ENCODE measurements around the gene ICAM5. TPM values are rescaled to one million over a fixed set of nuclear protein-coding genes. Genes with fewer than 3 reads are reported as not detected.

ICAM5 gene
- total RNA-seq, 1 donor, result not detected

DNA sequence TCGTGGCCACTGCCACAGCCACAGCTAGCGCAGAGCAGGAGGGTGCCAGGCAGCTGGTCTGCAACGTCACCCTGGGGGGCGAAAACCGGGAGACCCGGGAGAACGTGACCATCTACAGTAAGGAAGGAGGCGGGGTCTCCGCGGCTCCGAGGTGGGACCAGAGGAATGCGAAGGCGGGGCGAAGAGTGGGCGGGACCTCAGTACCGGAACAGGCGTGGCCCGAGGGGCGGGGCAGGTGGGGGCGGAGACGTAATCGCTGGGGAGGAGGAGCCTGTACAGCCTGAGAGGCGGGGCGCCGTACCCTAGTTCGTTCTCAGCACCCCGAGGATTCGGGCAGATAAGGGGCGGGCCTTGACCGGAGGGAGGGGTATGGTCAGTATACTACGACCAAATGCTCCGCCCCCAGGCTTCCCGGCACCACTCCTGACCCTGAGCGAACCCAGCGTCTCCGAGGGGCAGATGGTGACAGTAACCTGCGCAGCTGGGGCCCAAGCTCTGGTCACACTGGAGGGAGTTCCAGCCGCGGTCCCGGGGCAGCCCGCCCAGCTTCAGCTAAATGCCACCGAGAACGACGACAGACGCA lies 2.5 kb downstream of the ICAM5 start:
- peaks cover 5% of the 10 kb centered on the region for H4K20me1 ChIP-seq (ENCODE audit: insufficient read depth, low read length)
- H3K9me3 ChIP-seq (ENCODE audit: low read depth, low read length), result no peaks in the 10 kb centered on the region
- H3K4me2 ChIP-seq (ENCODE audit: insufficient read depth, low read length), result peak overlapping the region; percentile 77
- no peaks in the 10 kb centered on the region for H3K79me2 ChIP-seq (ENCODE audit: insufficient read depth, low read length)
- TF ChIP-seq, protein P1, sequence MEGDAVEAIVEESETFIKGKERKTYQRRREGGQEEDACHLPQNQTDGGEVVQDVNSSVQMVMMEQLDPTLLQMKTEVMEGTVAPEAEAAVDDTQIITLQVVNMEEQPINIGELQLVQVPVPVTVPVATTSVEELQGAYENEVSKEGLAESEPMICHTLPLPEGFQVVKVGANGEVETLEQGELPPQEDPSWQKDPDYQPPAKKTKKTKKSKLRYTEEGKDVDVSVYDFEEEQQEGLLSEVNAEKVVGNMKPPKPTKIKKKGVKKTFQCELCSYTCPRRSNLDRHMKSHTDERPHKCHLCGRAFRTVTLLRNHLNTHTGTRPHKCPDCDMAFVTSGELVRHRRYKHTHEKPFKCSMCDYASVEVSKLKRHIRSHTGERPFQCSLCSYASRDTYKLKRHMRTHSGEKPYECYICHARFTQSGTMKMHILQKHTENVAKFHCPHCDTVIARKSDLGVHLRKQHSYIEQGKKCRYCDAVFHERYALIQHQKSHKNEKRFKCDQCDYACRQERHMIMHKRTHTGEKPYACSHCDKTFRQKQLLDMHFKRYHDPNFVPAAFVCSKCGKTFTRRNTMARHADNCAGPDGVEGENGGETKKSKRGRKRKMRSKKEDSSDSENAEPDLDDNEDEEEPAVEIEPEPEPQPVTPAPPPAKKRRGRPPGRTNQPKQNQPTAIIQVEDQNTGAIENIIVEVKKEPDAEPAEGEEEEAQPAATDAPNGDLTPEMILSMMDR (IDR thresholded peaks at IDR 0.05; ENCODE audit: extremely low read depth, low read depth, low read length), result no peak
- H3K4me3 ChIP-seq (ENCODE audit: insufficient read depth, low read length), result peak overlapping the region; percentile 59
- H2AFZ ChIP-seq (ENCODE audit: low read length), result no peak overlapping the region
- H3K27me3 ChIP-seq (ENCODE audit: insufficient read depth, low read length), result peaks cover 95% of the 10 kb centered on the region
- H3K36me3 ChIP-seq (ENCODE audit: insufficient read depth, low read length), result no peaks in the 10 kb centered on the region
- peak; percentile 90 for DNase-seq (ENCODE audit: insufficient read length, low spot score, missing footprints)
- no peak overlapping the region for H3K27ac ChIP-seq (ENCODE audit: low read depth, low read length)
- peaks cover 15% of the 10 kb centered on the region for H3K4me1 ChIP-seq (ENCODE audit: insufficient read depth, low read length)

DNA sequence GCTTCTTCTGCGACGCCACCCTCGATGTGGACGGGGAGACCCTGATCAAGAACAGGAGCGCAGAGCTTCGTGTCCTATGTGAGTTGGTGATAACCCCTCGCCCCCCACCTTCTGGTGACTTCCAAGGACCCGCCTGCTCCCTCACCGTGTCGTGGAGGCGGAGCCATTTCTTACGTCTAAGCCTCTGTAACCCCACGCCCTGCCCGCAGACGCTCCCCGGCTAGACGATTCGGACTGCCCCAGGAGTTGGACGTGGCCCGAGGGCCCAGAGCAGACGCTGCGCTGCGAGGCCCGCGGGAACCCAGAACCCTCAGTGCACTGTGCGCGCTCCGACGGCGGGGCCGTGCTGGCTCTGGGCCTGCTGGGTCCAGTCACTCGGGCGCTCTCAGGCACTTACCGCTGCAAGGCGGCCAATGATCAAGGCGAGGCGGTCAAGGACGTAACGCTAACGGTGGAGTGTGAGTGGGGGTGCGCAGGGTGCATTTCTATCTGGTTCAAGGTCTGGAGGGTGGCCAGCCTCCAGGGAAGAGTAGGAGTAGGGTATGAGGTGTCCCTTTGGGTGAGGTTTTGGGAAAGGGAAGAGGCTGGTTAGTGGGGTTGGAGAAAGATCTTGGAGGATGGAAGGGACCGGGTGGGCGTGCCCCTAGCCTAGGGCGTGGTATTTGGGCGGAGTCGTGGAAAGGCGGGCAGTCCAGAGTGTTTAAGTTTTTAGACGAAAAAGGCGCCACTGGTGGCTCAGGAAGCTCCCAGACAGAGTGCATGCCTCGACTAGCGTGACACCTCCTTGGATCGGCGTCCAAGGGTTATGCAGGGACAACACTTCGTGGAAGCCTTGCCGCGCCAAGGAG lies 3.3 kb downstream of the ICAM5 start:
- Histone ChIP-seq H3K27me3 (ENCODE audit: insufficient read depth, low read length) (peaks cover 88% of the 10 kb centered on the region), H2AFZ (ENCODE audit: low read length) (no peak overlapping the region), H3K79me2 (ENCODE audit: insufficient read depth, low read length) (no peaks in the 10 kb centered on the region), H3K9me3 (ENCODE audit: low read depth, low read length) (no peaks in the 10 kb centered on the region), H3K36me3 (ENCODE audit: insufficient read depth, low read length) (no peaks in the 10 kb centered on the region), H3K4me3 (ENCODE audit: insufficient read depth, low read length) (peak overlapping the region; percentile 59), H3K27ac (ENCODE audit: low read depth, low read length) (no peak overlapping the region), H3K4me2 (ENCODE audit: insufficient read depth, low read length) (peak overlapping the region; percentile 77), H3K4me1 (ENCODE audit: insufficient read depth, low read length) (peaks cover 15% of the 10 kb centered on the region), H4K20me1 (ENCODE audit: insufficient read depth, low read length) (peaks cover 5% of the 10 kb centered on the region)
- peak; percentile 74 for DNase-seq (ENCODE audit: insufficient read length, low spot score, missing footprints)
- TF ChIP-seq, protein P1 (IDR thresholded peaks at IDR 0.05; ENCODE audit: extremely low read depth, low read depth, low read length), result no peak

DNA sequence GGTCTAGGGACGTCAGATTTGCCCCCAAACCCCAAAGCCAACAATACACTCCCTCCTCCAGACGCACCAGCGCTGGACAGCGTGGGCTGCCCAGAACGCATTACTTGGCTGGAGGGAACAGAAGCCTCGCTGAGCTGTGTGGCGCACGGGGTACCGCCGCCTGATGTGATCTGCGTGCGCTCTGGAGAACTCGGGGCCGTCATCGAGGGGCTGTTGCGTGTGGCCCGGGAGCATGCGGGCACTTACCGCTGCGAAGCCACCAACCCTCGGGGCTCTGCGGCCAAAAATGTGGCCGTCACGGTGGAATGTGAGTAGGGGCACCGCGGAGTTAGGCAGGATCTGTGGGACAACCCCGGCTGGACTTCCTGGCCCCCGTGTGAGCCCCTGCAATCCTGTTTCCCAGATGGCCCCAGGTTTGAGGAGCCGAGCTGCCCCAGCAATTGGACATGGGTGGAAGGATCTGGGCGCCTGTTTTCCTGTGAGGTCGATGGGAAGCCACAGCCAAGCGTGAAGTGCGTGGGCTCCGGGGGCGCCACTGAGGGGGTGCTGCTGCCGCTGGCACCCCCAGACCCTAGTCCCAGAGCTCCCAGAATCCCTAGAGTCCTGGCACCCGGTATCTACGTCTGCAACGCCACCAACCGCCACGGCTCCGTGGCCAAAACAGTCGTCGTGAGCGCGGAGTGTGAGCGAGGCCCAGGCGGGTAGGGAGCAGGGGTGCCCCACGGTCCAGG lies 4.0 kb downstream of the ICAM5 start:
- H3K4me1 ChIP-seq (ENCODE audit: insufficient read depth, low read length), result peaks cover 13% of the 10 kb centered on the region
- no peaks in the 10 kb centered on the region for H3K36me3 ChIP-seq (ENCODE audit: insufficient read depth, low read length)
- H2AFZ ChIP-seq (ENCODE audit: low read length), result no peak overlapping the region
- no peaks in the 10 kb centered on the region for H3K9me3 ChIP-seq (ENCODE audit: low read depth, low read length)
- H4K20me1 ChIP-seq (ENCODE audit: insufficient read depth, low read length), result peaks cover 5% of the 10 kb centered on the region
- TF ChIP-seq, protein P1 (IDR thresholded peaks at IDR 0.05; ENCODE audit: extremely low read depth, low read depth, low read length), result no peak
- no peaks in the 10 kb centered on the region for H3K79me2 ChIP-seq (ENCODE audit: insufficient read depth, low read length)
- H3K27me3 ChIP-seq (ENCODE audit: insufficient read depth, low read length), result peaks cover 80% of the 10 kb centered on the region
- no peak overlapping the region for H3K4me3 ChIP-seq (ENCODE audit: insufficient read depth, low read length)
- DNase-seq (ENCODE audit: insufficient read length, low spot score, missing footprints), result peak; percentile 88
- H3K27ac ChIP-seq (ENCODE audit: low read depth, low read length), result no peak overlapping the region
- no peak overlapping the region for H3K4me2 ChIP-seq (ENCODE audit: insufficient read depth, low read length)

DNA sequence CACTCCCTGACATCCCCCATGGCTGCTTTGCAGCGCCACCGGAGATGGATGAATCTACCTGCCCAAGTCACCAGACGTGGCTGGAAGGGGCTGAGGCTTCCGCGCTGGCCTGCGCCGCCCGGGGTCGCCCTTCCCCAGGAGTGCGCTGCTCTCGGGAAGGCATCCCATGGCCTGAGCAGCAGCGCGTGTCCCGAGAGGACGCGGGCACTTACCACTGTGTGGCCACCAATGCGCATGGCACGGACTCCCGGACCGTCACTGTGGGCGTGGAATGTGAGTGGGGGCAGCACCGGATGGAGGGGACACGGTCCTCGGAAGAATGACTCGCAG lies 4.6 kb downstream of the ICAM5 start:
- H4K20me1 ChIP-seq (ENCODE audit: insufficient read depth, low read length), result peaks cover 5% of the 10 kb centered on the region
- TF ChIP-seq, protein P1 (IDR thresholded peaks at IDR 0.05; ENCODE audit: extremely low read depth, low read depth, low read length), result no peak
- peaks cover 8% of the 10 kb centered on the region for H3K4me1 ChIP-seq (ENCODE audit: insufficient read depth, low read length)
- no peaks in the 10 kb centered on the region for H3K9me3 ChIP-seq (ENCODE audit: low read depth, low read length)
- peaks cover 75% of the 10 kb centered on the region for H3K27me3 ChIP-seq (ENCODE audit: insufficient read depth, low read length)
- no peak overlapping the region for H3K4me2 ChIP-seq (ENCODE audit: insufficient read depth, low read length)
- H3K36me3 ChIP-seq (ENCODE audit: insufficient read depth, low read length), result no peaks in the 10 kb centered on the region
- no peak overlapping the region for H3K27ac ChIP-seq (ENCODE audit: low read depth, low read length)
- DNase-seq (ENCODE audit: insufficient read length, low spot score, missing footprints), result peak; percentile 87
- H2AFZ ChIP-seq (ENCODE audit: low read length), result no peak overlapping the region
- no peaks in the 10 kb centered on the region for H3K79me2 ChIP-seq (ENCODE audit: insufficient read depth, low read length)
- no peak overlapping the region for H3K4me3 ChIP-seq (ENCODE audit: insufficient read depth, low read length)
